Activated T-cell treated with anti-CD3 and anti-CD28 coated beads for 1 hour (primary cell): ENCODE results near the gene HEATR5B.
"Not testable (repeated sequence)": the region's sequence is repeated elsewhere in the genome, so short reads cannot be mapped to it uniquely, and the experiment has no call there.

Experiments
- DNase-seq: peaks from one replicate; pipeline ENCODE4 v3.0.0-alpha.2; 2020; ENCODE audit warnings: low read depth

Gene HEATR5B

DNA sequence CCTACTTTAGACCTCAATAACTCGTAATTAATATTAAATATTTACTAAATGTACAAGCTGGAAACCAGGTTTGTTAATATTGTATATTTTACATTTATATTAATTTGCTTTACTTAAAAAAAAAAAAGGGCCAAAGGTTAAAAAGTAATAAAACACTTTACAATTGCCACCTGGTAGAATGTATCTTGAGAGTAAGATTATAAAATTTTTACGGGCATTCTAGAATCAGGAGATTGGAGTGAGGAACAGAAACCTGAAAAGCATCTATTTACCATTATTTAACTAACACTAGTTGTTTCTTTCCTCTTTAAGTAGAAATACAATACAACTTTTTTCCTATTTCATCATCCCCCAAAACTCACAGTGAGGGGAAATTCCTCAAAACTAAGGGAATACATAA is 102.3 kb downstream of the HEATR5B start:
- DNase-seq, result no peak

DNA sequence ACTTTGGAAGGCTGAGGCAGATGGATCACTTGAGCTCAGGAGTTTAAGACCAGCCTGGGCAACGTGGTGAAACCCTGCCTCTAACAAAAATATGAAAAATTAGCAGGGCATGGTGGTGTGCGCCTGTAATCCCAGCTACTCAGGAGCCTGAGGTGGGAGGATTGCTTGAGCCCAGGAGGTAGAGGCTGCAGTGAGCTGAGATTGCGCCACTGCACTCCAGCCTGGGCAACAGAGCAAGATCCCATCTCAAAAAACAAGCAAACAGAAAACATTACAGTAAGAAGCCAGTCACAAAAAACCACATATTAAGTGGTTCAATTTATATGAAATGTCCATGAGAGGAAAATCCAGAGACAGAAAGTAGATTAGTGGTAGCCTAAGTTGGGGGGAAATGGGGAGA is 105.2 kb downstream of the HEATR5B start:
- DNase-seq, result not testable (repeated sequence)

DNA sequence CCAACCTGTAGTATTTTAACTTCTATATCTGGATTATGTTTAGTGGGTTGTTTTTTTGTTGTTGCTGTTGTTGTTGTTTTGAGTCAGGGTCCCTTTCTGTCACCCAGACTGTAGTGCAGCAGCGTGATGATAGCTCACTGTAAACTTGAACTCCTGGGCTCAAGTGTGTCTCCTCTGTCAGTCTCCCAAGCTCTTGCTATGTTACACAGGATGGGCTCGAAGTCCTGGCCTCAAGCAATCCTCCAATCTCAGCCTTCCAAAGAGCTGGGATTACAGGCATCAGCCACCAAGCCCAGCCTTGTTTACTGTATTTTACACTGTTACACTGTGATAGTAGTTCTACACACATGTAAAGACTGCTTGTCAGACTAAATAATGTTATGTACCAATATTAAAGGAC is 108.1 kb downstream of the HEATR5B start:
- no peak for DNase-seq

DNA sequence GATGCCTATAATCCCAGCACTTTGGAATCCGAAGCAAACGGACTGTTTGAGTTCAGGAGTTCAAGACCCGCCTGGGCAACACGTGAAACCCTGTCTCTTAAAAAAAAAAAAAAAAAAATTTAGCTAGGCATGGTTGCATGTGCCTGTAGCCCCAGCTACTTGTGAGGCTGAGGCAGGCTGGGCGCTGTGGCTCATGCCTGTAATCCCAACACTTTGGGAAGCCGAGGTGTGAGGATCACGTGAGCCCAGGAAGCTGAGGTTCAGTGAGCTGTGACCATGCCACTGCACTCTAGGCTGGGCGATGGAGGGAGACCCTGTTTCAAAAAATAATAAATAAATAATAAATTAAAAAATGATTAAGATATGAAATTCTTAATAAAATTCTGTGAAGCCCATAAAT is 108.9 kb downstream of the HEATR5B start:
- DNase-seq, result no peak

DNA sequence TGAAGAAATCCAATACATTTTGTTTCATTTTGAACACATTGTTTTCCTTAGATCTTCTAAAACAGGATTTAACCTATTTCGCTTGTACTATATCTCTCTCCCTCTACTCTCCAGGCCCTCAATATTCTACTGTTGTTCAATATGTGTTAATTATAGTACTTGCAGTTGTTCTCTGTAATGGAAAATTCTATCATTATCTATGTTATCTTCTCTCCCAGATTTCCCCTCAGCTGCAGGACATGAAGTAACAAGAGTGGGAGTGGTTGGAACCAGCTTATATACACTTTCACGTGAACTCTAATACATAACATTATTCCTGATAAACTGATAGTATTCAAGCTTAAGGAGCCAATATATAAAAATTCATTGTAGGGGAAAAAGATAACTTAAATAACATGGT is 110.9 kb downstream of the HEATR5B start:
- no peak for DNase-seq

DNA sequence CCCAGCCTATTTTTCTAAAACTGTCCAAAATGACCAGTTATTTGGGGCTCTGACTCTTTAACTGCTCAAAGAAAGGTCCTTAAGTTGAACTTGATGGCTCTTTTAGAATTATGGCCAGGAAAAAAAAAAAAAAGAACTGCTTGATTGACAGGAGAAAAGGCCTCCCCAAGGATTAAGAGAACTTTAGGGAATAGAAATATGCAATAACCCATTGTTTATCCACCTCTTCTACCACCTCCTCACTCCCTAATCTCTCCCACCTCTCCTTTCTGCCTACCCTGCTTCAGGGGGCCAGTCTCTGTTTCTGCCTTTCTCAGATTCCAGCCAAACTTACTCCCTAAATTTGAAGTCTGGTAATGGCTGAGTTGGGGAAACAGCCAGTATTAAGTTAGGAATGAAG is 112.2 kb downstream of the HEATR5B start:
- no peak for DNase-seq

DNA sequence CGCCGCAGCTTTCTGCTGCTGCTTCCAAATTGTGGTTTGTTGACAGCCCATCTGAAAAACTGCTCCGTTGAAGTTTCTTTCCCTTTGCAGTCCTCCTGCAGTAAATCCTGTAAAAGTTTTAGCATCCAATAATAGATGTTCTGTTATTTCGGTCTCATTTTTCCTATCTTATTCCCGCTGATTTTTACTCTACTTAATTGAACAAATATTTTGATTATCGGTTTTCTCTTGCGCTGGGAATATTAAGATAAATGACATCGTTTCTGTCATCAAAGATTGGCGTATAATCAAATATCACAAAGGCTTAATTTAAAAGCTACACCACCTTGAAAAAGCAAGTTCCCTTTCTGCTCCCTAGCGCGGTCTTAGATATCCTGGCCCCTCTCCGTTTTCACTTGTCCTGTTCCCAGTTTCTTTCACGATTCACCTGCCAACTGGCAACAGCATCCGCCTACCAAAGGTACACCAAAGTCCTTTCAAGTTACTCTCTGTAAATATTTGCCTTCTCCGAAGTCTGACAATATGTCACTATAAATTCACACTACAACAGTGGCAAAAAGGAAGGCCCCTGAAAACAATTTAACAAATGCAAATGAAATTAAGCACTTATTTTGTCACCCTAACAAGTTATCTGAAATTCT is 116.8 kb downstream of the HEATR5B start:
- DNase-seq, result no peak

DNA sequence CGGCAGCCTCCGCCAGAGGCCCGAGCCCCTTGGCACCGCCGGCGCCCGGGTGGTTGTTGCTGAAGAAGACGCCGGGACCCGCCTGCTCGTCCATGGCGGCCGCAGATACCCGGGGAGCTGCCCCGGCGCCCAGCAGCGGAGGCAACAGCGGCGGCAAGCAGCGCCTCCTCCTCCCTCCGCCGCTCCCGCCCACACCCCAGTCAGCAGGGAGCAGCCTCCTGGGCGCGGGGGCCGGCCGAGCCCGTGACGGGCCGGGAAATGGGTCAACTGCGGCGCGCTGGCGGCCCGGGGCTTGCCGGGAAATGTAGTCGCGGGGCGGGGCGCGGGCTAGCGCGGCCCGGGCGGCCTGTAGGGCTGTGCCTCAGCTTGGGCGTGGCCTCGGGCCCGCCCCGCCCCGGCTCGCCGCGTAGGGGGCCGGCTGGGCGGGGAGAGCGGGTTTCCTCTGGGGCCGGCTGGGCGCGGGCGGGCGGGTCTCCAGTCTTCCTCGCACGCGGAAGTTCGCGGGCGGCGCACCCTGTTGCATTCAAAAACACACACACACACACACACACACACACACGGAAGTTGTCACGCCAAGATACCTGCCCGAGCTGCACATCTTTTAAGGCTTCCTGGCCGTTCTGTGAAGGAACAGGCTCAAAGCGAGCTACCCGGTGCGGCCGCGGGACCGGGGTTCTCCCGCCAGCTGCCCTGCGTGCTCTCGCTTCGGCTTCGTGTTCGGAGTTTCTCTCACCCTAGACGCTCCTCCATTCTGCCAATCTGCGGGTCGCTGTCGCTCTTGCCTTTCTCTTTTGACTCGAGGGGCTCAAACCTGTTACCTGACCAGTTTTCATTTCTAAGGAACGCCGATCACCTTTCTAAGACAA is 117.6 kb downstream of the HEATR5B start, which contains the start of gene STRN:
Gene STRN, minus strand, starts transcription at position 167 of the 866 bp plus-strand sequence. Its CDS starts 73 bp downstream, at position 94.
- DNase-seq, result peak; percentile 95

DNA sequence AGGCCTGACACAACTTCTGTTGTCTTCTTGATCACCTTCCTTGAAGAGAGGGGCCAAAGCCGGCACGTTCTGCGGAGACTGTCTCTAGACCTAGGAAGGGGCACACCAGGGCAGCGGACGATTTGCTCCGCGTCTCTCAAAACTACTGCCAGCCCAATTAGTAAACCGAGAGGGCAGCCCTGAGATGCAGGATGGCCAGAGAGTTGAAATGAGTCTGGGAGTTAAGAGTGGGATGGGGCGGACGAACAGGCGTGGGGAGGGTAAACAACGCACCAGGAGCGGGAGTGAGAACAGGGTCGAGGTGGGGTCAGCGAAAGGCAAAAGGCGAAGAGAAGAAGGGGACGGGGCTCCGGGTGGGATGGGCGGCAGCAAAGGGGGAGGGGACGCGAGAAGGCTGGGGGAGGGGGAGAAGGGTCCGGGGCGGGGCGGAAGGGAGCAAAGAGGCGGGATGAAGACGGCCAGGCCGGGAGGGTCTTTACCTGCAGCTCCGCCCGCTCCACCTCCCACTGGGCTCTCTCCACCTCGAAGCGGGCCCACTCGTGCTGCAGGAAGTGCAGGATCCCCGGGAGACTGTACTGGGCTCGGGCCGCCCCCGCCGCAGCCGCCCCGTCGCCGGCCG is 118.3 kb downstream of the HEATR5B start:
- peak; percentile 19 for DNase-seq

DNA sequence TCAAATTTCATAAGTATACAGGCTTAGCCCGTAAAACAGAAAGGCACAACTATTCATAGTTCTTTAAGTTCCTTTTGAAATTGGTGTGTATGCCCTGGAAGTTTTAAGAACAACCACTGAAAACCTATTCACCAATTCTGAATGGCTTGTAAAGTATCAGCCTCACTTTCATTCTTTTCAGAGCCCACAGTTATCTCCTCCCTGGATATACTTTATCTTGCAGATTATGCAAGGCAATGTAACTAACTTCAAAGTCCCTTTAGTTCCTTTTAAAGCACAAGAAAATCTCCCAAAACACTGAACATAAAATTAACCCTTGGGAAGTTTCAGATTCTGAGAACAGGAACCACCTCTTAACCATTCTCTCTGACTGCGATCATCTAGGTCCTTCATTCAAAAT is 119.0 kb downstream of the HEATR5B start:
- no peak for DNase-seq

DNA sequence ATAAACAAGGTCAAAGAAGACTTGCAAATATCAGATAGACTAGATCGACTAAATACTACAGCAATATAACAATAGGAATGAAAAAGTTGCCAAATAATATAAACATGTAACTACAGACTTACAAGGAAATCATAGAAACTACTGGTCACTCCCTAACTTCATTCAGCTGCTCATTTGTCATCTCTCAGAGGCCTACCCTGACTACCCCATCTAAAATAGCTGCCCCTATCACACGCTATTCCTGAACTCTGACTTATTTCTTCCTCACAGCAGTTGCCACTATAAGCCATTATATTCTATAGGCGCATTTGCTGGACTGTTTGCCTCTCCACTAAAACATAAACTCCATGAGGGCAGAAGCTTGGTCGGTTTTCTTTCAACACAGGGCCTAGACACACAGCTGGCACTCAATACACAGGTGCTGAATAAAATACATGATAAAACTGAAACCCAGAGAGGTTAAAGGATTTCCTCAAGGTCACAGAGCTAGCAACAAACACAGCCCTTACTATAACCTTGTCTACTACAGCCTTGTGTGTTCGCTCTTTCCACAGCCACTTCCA is 119.6 kb downstream of the HEATR5B start:
- no peak for DNase-seq

DNA sequence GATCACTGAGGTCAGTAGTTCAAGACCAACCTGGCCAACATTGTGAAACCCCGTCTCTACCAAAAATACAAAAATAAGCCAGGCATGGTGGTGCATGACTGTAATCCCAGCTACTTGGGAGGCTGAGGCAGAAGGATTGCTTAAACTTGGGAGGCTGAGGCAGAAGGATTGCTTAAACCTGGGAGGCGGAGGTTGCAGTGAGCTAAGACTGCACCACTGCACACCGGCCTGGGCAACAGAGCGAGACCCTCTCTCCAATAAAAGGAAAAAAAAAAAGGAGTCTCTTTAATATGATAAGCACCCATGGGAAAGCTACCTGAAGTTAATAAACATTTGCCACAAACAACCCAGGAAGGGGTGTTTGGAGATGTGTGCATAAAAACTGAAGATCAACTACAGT is 120.4 kb downstream of the HEATR5B start:
- DNase-seq, result no peak

DNA sequence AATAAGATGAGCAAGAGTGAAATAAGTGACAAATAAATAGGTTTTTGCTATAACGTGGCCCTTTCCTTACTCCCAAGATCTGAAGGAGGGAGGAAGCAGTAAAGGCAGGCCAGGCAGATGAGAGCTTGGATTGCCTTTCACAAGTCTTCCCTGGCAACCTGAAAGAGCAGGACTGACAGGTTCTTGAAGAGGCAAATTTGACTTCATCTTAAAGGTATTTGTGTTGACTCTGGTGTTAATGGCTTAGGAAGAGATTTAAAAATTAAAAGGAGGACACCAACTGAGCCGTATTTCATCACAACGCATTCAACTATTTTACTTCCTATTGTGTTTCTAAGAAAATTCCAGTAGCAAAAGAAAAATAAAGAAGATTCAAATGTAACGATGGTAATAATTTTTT is 121.1 kb downstream of the HEATR5B start:
- DNase-seq, result no peak

DNA sequence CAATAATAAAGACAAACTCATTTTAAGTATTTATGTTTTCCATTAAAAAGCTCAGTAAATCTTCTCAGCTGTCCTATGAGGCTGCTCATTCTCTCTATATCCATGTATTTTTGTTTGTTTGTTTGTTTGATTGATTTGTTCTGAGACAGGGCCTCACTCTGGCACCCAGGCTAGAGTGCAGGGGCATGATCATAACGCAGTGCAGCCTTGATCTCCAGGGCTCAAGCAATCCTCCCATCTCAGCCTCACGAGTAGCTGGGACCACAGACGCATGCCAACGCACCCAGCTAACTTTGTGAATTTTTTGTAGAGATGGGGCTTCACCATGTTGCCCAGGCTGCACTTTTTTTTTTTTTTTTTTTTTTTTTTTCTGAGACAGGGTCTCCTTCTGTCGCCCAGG is 123.4 kb downstream of the HEATR5B start:
- no peak for DNase-seq

DNA sequence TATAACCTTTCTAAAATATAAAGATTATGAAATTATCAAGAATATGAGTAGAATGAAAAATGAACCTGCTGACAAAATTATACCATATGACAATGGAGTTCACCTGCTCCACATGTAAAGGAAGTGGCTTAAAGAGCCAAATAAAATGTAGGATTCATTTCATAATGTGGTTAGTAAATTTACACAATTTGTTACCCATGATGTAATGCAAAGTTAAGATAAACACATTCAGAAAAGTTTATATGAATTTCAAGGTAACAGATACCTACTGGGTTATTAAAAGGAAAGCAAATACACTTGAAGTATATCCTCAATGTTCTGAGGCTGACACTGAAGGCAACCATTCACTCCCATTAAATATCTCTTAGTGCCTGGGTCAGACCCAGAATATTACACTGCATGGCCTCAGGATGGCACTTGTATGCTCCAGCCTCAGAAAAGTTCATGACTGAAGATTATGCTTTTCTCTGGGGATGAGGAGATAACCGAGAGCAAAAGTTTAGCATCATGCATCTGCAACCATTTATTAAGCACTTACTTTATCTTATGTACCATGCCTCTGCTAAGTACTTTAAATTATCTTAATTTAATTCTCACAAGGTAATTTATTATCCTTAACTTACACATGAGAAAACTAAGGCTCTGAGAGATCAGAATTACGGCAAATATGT is 124.0 kb downstream of the HEATR5B start:
- DNase-seq, result no peak

DNA sequence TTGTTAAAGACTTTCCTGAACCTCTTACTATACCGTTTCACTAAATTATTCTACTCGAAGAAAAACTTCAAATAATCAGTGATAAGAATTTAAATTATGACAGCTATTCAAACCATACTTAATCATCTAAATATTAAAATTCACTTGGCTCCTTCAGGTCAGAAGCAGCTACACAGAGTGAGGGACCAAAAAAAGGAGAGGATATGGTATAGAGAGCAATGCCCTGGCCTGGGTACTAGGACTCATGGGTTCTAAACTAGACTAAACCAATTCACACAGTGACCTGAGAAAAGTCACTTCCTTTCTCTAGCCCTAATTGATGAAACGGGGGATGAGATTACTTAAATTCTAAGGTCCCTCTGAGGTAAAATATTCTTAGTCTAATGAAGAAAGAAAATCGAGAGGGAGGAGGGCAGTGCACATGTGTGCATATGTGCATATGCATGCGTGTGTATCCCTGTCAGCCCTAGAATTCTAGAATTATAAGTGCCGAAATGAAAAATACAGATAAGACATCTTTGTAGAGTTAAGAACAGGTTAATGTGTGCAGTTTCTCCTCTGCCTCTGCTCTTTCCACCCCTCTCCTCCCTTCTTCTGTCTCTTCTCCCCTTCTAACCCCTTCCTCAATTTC is 129.1 kb downstream of the HEATR5B start:
- no peak for DNase-seq

DNA sequence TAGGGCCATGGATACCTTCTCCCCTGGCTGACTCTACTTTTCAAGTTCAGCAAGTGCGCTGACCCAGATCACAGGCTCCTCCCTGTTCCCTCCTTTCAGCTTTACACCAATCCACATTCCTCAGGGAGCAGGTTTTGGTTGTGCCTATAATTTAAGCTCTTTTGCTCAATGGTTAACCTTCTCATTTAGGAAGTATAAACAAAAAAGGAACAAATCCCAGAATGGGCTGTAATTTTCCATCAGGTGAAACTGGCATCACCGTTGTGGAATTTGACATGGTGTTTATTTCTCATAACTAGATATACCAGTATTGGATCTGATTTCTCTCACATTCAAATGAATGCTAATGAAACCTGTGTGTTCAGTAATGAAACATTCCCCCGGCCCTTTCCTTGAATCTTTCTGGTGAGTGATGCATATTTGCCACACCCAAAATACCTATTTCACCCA is 131.4 kb downstream of the HEATR5B start:
- DNase-seq, result no peak

DNA sequence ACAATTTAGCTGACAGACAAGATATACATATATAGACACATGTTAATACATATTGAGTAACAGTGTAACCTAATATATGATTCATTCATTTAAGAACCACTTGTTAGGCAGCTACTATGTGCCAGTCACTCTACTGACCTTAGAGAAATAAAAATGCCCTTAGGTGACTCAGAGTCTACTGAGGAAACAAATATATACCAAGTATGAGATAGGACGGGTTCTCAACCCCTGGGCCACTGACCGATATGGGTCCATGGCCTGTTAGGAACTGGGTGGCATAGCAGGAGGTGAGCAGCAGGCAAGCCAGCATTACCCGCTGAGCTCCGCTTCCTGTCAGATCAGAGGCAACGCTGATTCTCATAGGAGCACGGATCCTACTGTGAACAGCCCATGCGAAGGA is 132.6 kb downstream of the HEATR5B start:
- no peak for DNase-seq

DNA sequence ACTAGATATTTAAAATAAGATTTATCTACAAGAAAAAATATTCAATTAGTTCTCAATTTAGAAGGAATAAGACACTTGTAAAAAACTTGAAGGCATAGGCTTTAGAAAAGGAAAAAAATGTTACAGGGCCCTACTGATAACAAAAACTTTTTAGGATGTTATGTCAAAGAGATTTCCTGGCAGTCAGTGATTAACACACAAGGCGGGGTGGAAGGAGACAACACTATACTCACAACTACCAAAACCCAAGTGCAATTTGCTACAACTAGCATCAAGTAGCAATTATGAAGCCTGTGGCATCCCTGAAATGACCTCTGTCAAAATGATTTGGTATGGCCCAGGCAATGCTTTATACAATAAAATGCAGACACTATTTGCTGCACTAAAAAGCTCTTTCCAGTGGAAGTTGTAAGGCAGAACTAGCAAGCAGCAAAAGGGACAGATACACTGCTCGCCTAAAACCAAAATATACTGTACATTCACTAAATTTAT is 133.1 kb downstream of the HEATR5B start:
- DNase-seq, result no peak

DNA sequence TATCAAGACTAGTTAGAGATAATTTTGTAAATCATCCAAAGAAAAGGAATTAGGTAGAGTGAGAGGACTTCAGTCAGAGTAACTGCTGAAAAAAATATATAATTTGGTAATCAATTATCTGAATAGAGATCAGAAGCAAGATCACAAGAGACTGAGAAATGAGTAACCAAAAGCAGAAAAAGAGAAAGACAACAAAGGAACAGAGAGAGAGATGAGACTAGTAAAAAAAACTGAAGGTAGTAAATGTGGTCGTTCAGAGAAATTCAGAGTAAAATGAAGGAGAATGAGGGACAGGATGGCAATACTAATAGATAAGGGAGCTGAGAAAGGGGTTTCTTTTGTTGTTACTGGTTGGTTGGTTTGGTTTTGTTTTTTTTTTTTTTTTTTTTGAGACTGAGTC is 134.3 kb downstream of the HEATR5B start:
- no peak for DNase-seq

DNA sequence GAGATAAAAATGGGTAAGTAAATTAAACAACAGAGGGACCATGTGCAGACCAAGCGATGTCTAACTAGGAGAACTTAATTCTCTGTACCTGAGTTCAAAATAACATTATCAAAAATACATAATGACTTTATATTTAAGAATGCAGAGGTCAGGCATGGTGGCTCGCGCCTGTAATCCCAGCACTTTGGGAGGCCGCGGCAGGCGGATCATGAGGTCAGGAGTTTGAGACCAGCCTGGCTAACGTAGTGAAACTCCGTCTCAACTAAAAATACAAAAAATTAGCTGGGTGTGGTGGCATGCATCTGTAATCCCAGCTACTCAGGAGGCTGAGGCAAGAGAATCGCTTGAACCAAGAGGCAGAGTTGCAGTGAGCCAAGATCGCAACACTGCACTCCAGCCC is 138.9 kb downstream of the HEATR5B start:
- DNase-seq, result not testable (repeated sequence)
